ENCODE measurements around the gene AGTPBP1. TPM values are rescaled to one million over a fixed set of nuclear protein-coding genes. Genes with fewer than 3 reads are reported as not detected.

The AGTPBP1 gene
- total RNA-seq, 1 donor from 2014 or later: 27.8 TPM

DNA sequence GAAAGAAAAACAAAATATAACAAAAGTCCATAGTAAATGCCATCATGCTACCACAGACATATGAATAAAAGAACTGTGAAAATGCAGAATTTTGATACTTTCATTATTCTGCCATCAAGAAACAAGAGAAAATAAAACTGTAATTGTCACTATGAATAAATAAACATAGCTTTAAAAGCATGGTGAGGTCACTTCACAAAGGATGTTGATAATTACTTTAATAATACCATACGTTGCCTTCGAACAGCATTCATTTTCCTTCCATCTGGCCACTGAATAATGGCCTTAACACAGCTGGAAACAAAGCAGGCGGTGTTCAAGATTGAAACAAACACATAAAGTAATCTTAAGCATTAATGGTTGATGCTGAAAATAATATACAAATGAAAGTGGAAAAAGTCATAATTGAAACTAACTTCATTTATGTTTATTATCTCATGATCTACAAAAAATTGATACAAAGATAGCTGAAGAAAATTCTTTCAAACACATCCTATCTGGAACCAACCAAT lies 102.0 kb downstream of the AGTPBP1 start:
- Mint-ChIP-seq H3K4me1 (no peaks in the 10 kb centered on the region), H3K27me3 (no peaks in the 10 kb centered on the region), H3K27ac (no peak overlapping the region), H3K4me3 (no peak overlapping the region), H3K9me3 (no peaks in the 10 kb centered on the region), H3K36me3 (ENCODE audit: low read depth) (peaks cover 11% of the 10 kb centered on the region)
- intact Hi-C loops (cut with micrococcal nuclease): no loop called here
- no peak for DNase-seq

DNA sequence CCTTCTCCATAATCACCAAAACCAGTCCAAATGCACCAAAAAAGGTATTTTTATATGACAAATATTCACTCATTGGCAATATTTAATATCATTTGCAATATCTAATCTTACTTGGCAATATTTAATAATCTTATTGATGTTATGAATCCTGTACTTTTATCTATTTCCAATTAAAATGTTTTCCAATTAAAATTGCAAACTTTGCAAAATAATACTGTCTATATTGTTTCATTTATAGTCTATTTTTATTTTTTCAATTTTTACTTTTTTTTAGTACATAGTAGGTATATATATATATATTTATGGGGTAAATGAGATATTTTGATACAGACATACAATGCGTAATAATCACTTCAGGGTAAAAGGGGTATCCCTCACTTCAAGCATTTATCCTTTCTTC lies 109.9 kb downstream of the AGTPBP1 start:
- Mint-ChIP-seq H3K4me3 (no peak overlapping the region), H3K36me3 (ENCODE audit: low read depth) (peaks cover 10% of the 10 kb centered on the region), H3K27ac (no peak overlapping the region), H3K27me3 (no peaks in the 10 kb centered on the region), H3K9me3 (no peaks in the 10 kb centered on the region), H3K4me1 (no peaks in the 10 kb centered on the region)
- DNase-seq: no peak
- intact Hi-C loops (cut with micrococcal nuclease): no loop called here

DNA sequence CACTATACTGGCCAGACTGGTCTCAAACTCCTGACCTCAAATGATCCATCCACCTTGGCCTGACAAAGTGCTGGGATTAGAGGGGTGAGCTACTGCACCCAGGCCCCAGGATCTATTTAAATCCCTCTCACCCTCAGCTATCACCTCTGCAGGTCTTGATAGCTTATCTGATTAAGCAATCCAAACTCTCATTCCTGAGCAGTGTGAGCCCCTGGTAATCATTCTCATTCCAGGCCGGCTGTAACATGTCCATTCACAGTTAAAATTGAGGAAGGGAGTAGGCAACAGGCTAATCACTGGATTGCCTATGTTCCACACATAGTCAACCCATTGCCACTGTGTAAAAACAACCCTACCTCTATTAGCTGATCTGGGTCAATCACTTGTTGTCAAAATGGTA lies 111.1 kb downstream of the AGTPBP1 start:
- no peak overlapping the region for H3K4me3 Mint-ChIP-seq
- no peak for DNase-seq
- peaks cover 8% of the 10 kb centered on the region for H3K36me3 Mint-ChIP-seq (ENCODE audit: low read depth)
- H3K27me3 Mint-ChIP-seq: no peaks in the 10 kb centered on the region
- H3K9me3 Mint-ChIP-seq: no peaks in the 10 kb centered on the region
- no peak overlapping the region for H3K27ac Mint-ChIP-seq
- intact Hi-C loops (cut with micrococcal nuclease): no loop called here
- H3K4me1 Mint-ChIP-seq: no peaks in the 10 kb centered on the region

DNA sequence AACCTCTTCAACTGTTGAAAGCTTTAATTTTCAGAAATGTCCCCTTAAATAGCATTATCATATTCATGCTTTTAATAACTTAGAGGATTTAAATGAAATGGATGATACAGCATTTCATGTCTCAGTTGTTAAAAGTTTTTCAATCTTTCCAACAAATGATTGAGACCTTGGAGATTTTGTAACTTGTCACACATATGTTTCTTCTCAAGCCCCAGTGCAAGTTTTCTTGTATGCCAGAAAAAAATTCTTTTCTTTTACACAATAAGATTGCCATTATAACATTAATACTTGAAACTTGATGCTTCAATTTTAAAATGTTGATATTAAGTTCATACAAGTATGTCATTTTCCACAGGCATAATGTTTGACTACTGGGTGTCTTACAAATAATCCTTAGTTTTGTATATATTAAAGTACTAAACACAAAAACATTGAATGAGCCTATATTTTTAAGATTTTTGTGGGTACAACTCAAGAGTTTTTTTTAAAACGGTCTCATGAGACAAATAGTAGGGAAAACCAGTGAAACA lies 124.5 kb downstream of the AGTPBP1 start:
- Mint-ChIP-seq H3K36me3 (ENCODE audit: low read depth) (peaks cover 5% of the 10 kb centered on the region), H3K4me3 (no peak overlapping the region), H3K27ac (no peak overlapping the region), H3K27me3 (no peaks in the 10 kb centered on the region), H3K9me3 (no peaks in the 10 kb centered on the region), H3K4me1 (no peaks in the 10 kb centered on the region)
- intact Hi-C loops (cut with micrococcal nuclease): loop anchor here (10.0 kb wide), 1 partner anchor 192 kb away; no protein-coding TSS in a partner anchor
- no peak for DNase-seq

DNA sequence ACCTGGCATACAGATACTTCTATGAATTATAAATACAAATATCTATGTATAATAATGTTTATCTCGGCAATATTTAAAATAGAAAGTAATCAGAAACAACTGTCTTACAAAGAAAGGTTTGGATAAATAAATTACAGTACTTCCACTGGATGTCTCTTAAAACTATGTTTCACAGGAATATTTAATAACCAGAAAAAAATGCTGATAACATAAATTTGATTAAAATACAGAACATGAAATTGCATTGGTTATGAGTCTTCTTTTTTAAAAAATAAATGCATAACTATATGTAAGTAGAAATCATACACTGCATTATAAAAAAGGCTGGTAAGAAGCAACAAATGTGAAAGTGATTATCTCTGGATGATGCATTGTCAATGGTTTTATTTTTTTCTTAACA lies 126.0 kb downstream of the AGTPBP1 start:
- peaks cover 5% of the 10 kb centered on the region for H3K36me3 Mint-ChIP-seq (ENCODE audit: low read depth)
- intact Hi-C loops (cut with micrococcal nuclease): loop anchor here (10.0 kb wide), 1 partner anchor 191 kb away; no protein-coding TSS in a partner anchor
- no peaks in the 10 kb centered on the region for H3K9me3 Mint-ChIP-seq
- no peaks in the 10 kb centered on the region for H3K27me3 Mint-ChIP-seq
- no peak for DNase-seq
- H3K4me3 Mint-ChIP-seq: no peak overlapping the region
- H3K4me1 Mint-ChIP-seq: no peaks in the 10 kb centered on the region
- no peak overlapping the region for H3K27ac Mint-ChIP-seq

DNA sequence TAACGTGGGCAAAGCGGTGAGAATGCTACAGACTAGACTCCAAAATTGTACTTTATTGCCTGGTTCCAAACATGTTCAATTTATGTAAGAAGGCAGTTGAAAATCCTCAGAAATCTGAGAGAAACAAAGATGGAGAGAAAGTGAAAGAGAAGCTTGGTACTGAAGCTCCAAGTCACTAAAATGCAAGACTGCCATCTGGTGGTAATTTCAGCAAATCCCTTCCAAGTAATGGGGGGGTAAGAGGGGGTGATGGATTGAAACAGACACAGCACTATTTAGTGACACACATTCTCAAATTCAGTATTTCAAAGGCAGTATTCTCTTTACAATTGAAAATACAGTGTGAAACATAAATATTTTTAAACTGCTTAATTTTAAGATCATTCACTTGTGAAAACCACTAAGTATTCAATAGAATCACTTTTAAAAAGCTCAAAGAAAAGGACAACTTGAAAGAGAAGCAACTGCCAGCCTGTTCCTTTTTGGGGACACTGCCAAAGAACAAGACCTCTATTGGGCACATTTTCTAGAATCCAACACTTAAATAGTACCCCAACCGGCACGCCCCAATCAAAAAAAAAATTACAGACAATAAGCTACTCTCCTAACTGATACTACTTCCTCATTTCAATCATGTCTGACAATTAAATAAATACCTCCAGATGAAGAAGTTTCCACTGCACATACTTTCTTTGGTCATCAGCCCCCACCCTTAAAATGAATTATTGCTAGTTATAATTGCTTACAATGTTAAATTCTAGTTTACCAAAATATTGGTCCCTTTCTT lies 131.5 kb downstream of the AGTPBP1 start:
- Mint-ChIP-seq H3K27me3 (no peaks in the 10 kb centered on the region), H3K9me3 (no peaks in the 10 kb centered on the region), H3K27ac (no peak overlapping the region), H3K4me3 (peak overlapping the region; percentile 33), H3K4me1 (peaks cover 4% of the 10 kb centered on the region), H3K36me3 (ENCODE audit: low read depth) (no peaks in the 10 kb centered on the region)
- intact Hi-C loops (cut with micrococcal nuclease): loop anchor here (1.0 to 10.0 kb wide), 2 partner anchors 185 to 1213 kb away; no protein-coding TSS in a partner anchor
- DNase-seq: peak; percentile 86

DNA sequence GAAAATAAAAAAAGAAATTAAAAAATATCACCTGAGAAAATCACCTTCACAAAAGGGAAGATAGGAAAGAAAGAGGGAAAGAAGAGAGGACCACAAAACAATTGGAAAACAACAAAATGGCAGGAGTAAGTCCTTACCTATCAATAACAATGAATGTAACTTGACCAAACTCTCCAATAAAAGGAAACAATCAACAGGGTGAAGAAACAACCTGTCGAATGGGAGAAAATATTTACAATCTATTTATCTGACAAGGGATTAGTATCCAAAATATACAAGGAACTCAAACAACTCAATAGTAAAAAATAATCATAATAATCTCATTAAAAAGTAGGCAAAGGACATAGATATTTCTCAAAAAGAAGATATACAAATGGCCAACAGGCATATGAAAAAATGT lies 135.8 kb downstream of the AGTPBP1 start:
- H3K36me3 Mint-ChIP-seq (ENCODE audit: low read depth): peaks cover 14% of the 10 kb centered on the region
- DNase-seq: no peak
- no peak overlapping the region for H3K27ac Mint-ChIP-seq
- intact Hi-C loops (cut with micrococcal nuclease): no loop called here
- no peaks in the 10 kb centered on the region for H3K9me3 Mint-ChIP-seq
- H3K27me3 Mint-ChIP-seq: no peaks in the 10 kb centered on the region
- no peak overlapping the region for H3K4me3 Mint-ChIP-seq
- peaks cover 6% of the 10 kb centered on the region for H3K4me1 Mint-ChIP-seq

DNA sequence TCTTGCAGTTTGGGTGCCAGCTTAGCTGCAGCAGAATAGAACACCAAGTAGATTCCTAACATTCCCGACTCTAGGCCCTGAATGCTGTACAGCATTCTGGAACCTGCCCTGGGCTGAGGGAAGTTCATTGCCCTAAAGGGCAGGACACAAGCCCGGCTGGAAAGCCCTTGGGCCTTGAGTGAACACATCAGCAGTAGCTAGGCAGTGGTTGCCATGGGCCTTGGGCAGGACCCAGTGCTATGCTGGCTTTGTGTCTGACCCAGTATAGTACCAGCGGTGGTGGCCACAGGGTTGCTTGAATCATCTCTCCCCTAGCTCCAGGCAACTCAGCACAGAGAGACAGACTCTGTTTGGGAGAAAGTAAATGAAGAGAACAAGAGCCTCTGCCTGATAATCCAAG lies 137.8 kb downstream of the AGTPBP1 start:
- no peak overlapping the region for H3K27ac Mint-ChIP-seq
- H3K36me3 Mint-ChIP-seq (ENCODE audit: low read depth): peaks cover 14% of the 10 kb centered on the region
- no peaks in the 10 kb centered on the region for H3K9me3 Mint-ChIP-seq
- intact Hi-C loops (cut with micrococcal nuclease): no loop called here
- no peak overlapping the region for H3K4me3 Mint-ChIP-seq
- H3K4me1 Mint-ChIP-seq: peaks cover 8% of the 10 kb centered on the region
- no peak for DNase-seq
- H3K27me3 Mint-ChIP-seq: no peaks in the 10 kb centered on the region

DNA sequence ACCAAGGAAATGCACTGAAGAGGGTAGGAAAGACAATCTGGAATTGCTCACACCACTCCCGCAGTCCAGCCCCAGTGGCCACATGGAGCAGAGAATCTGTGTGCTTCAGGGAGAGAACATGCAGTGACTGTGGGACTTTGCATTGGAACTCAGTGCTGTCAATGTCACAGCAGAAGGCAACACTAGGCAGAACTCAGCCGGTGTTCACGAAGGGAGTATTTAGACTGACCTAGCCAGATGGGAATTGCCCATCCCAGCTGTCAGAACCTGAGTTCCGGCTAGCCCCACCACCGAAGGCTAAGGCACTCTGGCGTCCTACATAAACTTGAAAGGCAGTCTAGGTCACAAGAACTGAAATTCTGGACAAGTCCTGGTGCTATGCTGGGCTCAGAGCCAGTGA lies 139.0 kb downstream of the AGTPBP1 start:
- peaks cover 8% of the 10 kb centered on the region for H3K4me1 Mint-ChIP-seq
- peaks cover 14% of the 10 kb centered on the region for H3K36me3 Mint-ChIP-seq (ENCODE audit: low read depth)
- no peaks in the 10 kb centered on the region for H3K9me3 Mint-ChIP-seq
- no peak overlapping the region for H3K4me3 Mint-ChIP-seq
- no peak overlapping the region for H3K27ac Mint-ChIP-seq
- H3K27me3 Mint-ChIP-seq: no peaks in the 10 kb centered on the region
- DNase-seq: no peak
- intact Hi-C loops (cut with micrococcal nuclease): no loop called here

DNA sequence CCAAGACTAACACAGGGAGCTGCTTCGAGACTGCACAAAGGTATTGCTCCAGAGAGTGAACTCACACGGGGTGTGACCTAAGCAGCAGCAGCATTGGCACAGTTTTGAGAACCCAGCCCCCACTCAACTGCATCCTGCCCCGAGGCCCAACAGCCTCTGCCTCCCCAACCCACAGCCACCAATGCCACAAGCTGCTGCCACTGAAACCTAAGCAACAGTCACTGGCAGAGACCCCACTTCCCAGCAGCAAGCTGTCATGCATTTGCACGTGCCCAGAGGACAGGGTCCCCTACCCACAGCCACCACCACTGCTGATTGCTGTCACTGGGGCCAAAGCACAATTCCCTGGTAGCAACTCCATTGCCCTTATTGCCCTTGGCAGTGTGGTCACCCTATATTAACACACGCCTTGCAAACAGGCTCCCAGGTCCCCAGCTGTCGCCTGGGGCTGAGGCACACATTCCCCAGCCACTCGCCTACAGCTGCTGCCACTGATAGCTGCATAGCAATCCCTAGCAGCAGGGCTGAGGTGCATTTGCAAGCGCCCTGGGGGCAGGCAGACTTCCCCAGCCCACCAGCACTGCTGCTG lies 141.0 kb downstream of the AGTPBP1 start:
- peaks cover 14% of the 10 kb centered on the region for H3K36me3 Mint-ChIP-seq (ENCODE audit: low read depth)
- intact Hi-C loops (cut with micrococcal nuclease): no loop called here
- no peaks in the 10 kb centered on the region for H3K27me3 Mint-ChIP-seq
- no peak overlapping the region for H3K4me3 Mint-ChIP-seq
- peaks cover 8% of the 10 kb centered on the region for H3K4me1 Mint-ChIP-seq
- DNase-seq: no peak
- no peak overlapping the region for H3K27ac Mint-ChIP-seq
- no peaks in the 10 kb centered on the region for H3K9me3 Mint-ChIP-seq

DNA sequence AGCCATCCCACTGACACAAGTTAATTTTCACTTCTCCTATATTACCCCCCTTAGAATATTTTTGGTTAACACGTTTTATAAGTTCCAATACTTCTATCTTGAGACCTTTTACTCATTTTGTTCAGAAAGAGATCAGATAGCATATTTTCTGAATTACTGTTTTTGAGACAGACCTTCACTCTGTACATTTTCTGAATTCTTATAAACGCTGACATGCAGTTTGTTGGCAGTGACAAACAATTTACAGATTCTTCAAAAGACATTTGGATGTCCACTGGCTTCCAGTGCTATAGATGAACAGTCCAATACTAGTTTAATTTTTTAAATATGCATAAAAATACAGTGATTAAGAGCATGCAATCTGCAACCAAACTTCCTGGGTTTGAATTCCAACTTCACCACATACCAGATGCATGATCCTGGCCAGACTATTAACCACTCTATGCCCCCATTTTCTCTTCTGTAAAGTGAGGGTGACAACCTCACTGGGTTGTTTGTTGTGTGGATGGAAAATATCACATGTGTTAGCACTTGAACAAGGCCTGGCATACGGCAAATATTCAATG lies 142.1 kb downstream of the AGTPBP1 start:
- DNase-seq: no peak
- H3K4me3 Mint-ChIP-seq: no peak overlapping the region
- H3K9me3 Mint-ChIP-seq: no peaks in the 10 kb centered on the region
- H3K27me3 Mint-ChIP-seq: no peaks in the 10 kb centered on the region
- intact Hi-C loops (cut with micrococcal nuclease): no loop called here
- no peak overlapping the region for H3K27ac Mint-ChIP-seq
- peaks cover 17% of the 10 kb centered on the region for H3K36me3 Mint-ChIP-seq (ENCODE audit: low read depth)
- peaks cover 8% of the 10 kb centered on the region for H3K4me1 Mint-ChIP-seq

DNA sequence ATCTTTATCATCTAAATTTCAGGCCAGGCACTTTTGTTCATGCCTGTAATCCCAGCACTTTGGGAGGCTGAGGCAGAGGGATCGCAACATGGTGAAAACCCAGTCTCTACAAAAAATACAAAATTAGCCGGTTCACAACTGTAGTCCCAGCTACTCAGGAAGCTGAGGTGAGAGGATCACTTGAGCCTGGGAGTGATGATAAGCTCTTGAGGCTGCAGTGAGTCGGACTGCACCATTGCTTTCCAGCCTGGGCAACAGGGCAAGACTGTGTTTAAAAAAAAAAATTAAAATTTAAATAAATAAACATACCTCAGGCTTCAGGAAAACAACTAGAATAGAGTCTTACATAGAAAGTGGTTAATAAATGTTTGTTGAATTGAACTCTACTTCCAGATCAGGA lies 147.4 kb downstream of the AGTPBP1 start:
- no peak for DNase-seq
- intact Hi-C loops (cut with micrococcal nuclease): no loop called here
- Mint-ChIP-seq H3K36me3 (ENCODE audit: low read depth) (peaks cover 12% of the 10 kb centered on the region), H3K9me3 (no peaks in the 10 kb centered on the region), H3K27me3 (no peaks in the 10 kb centered on the region), H3K4me1 (peaks cover 2% of the 10 kb centered on the region), H3K4me3 (no peak overlapping the region), H3K27ac (no peak overlapping the region)

DNA sequence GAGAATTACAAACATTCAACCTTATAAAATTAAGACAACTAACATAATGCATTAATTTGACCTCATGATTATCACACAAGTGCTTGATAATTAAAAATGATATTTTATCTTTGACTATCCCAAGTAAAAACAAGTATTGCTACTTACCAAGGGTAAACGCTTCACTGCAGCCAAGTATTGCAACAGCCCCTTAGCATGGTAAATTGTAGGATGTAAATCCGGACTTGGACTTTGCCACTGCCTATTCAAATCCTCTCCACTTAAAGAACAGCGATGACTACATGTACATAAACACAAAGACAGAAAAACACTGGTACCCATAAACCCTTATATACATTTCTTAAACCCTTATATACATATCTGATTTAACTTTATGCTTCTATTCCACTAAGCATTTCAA lies 155.1 kb downstream of the AGTPBP1 start:
- H3K36me3 Mint-ChIP-seq (ENCODE audit: low read depth): peaks cover 12% of the 10 kb centered on the region
- H3K4me3 Mint-ChIP-seq: no peak overlapping the region
- no peaks in the 10 kb centered on the region for H3K9me3 Mint-ChIP-seq
- no peaks in the 10 kb centered on the region for H3K27me3 Mint-ChIP-seq
- peaks cover 1% of the 10 kb centered on the region for H3K4me1 Mint-ChIP-seq
- intact Hi-C loops (cut with micrococcal nuclease): no loop called here
- no peak for DNase-seq
- H3K27ac Mint-ChIP-seq: no peak overlapping the region

DNA sequence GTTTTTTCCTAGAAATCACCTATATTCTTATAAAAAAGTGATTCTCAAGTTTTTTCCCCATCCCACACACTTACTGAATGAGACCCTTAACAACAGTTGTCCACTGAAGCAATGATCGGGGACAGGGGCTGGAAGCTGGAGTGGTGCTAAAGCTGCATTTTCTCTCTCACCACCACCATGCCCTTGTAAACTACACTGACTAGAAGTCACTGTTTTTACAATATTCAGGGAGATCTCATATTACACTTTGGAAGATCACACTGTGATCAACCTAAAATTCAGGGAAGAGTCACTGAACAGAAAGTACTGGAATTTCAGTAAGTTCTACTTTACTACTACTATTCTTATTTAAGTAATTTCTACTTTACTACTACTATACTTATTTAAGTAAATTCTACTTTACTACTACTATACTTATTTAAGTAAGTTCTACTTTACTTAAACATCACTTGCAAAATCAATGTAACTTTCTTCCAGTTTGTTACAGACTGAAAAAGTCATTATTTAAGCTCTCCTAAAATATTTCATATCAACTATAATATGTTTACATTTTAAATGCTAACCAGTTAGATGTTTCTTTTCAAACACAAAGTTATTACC lies 164.3 kb downstream of the AGTPBP1 start:
- Mint-ChIP-seq H3K4me3 (no peak overlapping the region), H3K27me3 (no peaks in the 10 kb centered on the region), H3K9me3 (no peaks in the 10 kb centered on the region), H3K27ac (no peak overlapping the region), H3K4me1 (no peaks in the 10 kb centered on the region), H3K36me3 (ENCODE audit: low read depth) (peaks cover 5% of the 10 kb centered on the region)
- intact Hi-C loops (cut with micrococcal nuclease): no loop called here
- no peak for DNase-seq
